AML-193 (cell line): ENCODE data around the gene ZMYM4.
"Not testable (repeated sequence)": the region's sequence is repeated elsewhere in the genome, so short reads cannot be mapped to it uniquely, and the experiment has no call there.

Experiments used
- DNase-seq, 2 experiments: peaks; one replicate each; lab custom pipeline; 2025; lab: John Stamatoyannopoulos, UW

Gene ZMYM4

GRCh38 chr1:35268282-35269200 lies at the start of gene ZMYM4:
TSS of gene ZMYM4 (plus strand) at chr1:35268709. CDS start at chr1:35269047, 338 bp downstream.
- peak; percentile 89 to 91 for DNase-seq

- DNase-seq: peak; percentile 21 to 29
Measured at GRCh38 chr1:35220976-35221375, 47.5 kb upstream of the ZMYM4 start.

- no peak for DNase-seq
Measured at GRCh38 chr1:35222322-35223083, 46.0 kb upstream of the ZMYM4 start.

- no peak for DNase-seq
Measured at GRCh38 chr1:35223084-35223630, 45.4 kb upstream of the ZMYM4 start.

- DNase-seq: no peak
Measured at GRCh38 chr1:35226546-35226945, 42.0 kb upstream of the ZMYM4 start.

GRCh38 chr1:35229587-35230360 lies 38.7 kb upstream of the ZMYM4 start:
- no peak for DNase-seq

- DNase-seq: no peak
Measured at GRCh38 chr1:35231287-35231686, 37.2 kb upstream of the ZMYM4 start.

GRCh38 chr1:35236772-35237171 lies 31.7 kb upstream of the ZMYM4 start:
- not testable (repeated sequence) for DNase-seq

GRCh38 chr1:35243691-35244090 lies 24.8 kb upstream of the ZMYM4 start:
- DNase-seq: peak; percentile 50 to 54

- no peak for DNase-seq
Measured at GRCh38 chr1:35247256-35247655, 21.3 kb upstream of the ZMYM4 start.

- no peak for DNase-seq
Measured at GRCh38 chr1:35253941-35254340, 14.6 kb upstream of the ZMYM4 start.

- no peak for DNase-seq
Measured at GRCh38 chr1:35255276-35255675, 13.2 kb upstream of the ZMYM4 start.

GRCh38 chr1:35259561-35259960 lies 8.9 kb upstream of the ZMYM4 start:
- no peak for DNase-seq

GRCh38 chr1:35261412-35262120 lies 6.9 kb upstream of the ZMYM4 start:
- no peak for DNase-seq

GRCh38 chr1:35264035-35264434 lies 4.5 kb upstream of the ZMYM4 start:
- no peak for DNase-seq

GRCh38 chr1:35264871-35265270 lies 3.6 kb upstream of the ZMYM4 start:
- DNase-seq: peak; percentile 83 to 88

- no peak for DNase-seq
Measured at GRCh38 chr1:35266306-35266705, 2.2 kb upstream of the ZMYM4 start.

- peak; percentile 29 to 31 for DNase-seq
Measured at GRCh38 chr1:35269201-35269988, 886 bp downstream of the ZMYM4 start.

- no peak for DNase-seq
Measured at GRCh38 chr1:35269989-35270289, 1.4 kb downstream of the ZMYM4 start.

- no peak for DNase-seq
Measured at GRCh38 chr1:35270836-35271235, 2.3 kb downstream of the ZMYM4 start.

GRCh38 chr1:35274197-35274596 lies 5.7 kb downstream of the ZMYM4 start:
- DNase-seq: no peak
